ENCODE results near the gene PTPRN2.
"Not testable (repeated sequence)": the region's sequence is repeated elsewhere in the genome, so short reads cannot be mapped to it uniquely, and the experiment has no call there.

The PTPRN2 gene

GRCh38 chr7:158258411-158259130 is 329.1 kb downstream of the PTPRN2 start:
- DNase-seq = no peak

GRCh38 chr7:158257516-158258410 is 329.9 kb downstream of the PTPRN2 start:
- DNase-seq = no peak

GRCh38 chr7:158257001-158257400 is 330.6 kb downstream of the PTPRN2 start:
- no peak for DNase-seq

GRCh38 chr7:158256091-158256816 is 331.4 kb downstream of the PTPRN2 start:
- DNase-seq = no peak

- DNase-seq = no peak
Observed at GRCh38 chr7:158255558-158255957, 332.1 kb downstream of the PTPRN2 start.

- no peak for DNase-seq
Observed at GRCh38 chr7:158255156-158255555, 332.5 kb downstream of the PTPRN2 start.

GRCh38 chr7:158253670-158254045 is 334.0 kb downstream of the PTPRN2 start:
- not testable (repeated sequence) for DNase-seq

GRCh38 chr7:158252837-158253669 is 334.6 kb downstream of the PTPRN2 start:
- DNase-seq = no peak

- no peak for DNase-seq
Observed at GRCh38 chr7:158252081-158252836, 335.4 kb downstream of the PTPRN2 start.

GRCh38 chr7:158251061-158251965 is 336.3 kb downstream of the PTPRN2 start:
- no peak for DNase-seq

- DNase-seq = no peak
Observed at GRCh38 chr7:158249692-158250091, 337.9 kb downstream of the PTPRN2 start.

- no peak for DNase-seq
Observed at GRCh38 chr7:158248816-158249215, 338.8 kb downstream of the PTPRN2 start.

GRCh38 chr7:158247758-158248487 is 339.7 kb downstream of the PTPRN2 start:
- DNase-seq = no peak

GRCh38 chr7:158246960-158247673 is 340.5 kb downstream of the PTPRN2 start:
- no peak for DNase-seq

- DNase-seq = no peak
Observed at GRCh38 chr7:158246272-158246959, 341.2 kb downstream of the PTPRN2 start.

- DNase-seq = no peak
Observed at GRCh38 chr7:158245724-158246041, 341.9 kb downstream of the PTPRN2 start.

- DNase-seq = no peak
Observed at GRCh38 chr7:158244873-158245723, 342.5 kb downstream of the PTPRN2 start.

- no peak for DNase-seq
Observed at GRCh38 chr7:158244430-158244829, 343.2 kb downstream of the PTPRN2 start.
